ENCODE data around the gene PRICKLE2. TPM values are rescaled to one million over a fixed set of nuclear protein-coding genes. Genes with fewer than 3 reads are reported as not detected.

Gene PRICKLE2
- total RNA-seq, 1 donor from 2014 or later, result 10.8 TPM

DNA sequence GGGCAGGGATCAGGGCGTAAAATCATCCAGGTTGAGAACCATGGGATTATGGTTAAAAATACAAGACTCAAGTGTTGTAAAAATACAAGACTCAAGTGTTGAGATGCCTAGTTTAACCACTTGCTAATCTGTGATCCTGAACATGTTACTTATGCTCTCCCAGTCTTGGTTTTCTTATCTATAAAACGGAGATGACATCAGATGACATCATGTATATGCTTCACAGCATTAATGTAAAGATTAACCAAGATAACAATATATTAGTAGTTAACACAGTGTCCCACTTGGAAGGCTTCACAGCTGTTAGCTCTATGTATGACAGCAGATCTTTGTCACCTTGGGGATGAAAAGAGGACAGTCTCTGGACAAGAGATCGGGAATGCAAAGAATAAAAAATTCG is 96.2 kb downstream of the PRICKLE2 start:
- TF ChIP-seq, protein P1, sequence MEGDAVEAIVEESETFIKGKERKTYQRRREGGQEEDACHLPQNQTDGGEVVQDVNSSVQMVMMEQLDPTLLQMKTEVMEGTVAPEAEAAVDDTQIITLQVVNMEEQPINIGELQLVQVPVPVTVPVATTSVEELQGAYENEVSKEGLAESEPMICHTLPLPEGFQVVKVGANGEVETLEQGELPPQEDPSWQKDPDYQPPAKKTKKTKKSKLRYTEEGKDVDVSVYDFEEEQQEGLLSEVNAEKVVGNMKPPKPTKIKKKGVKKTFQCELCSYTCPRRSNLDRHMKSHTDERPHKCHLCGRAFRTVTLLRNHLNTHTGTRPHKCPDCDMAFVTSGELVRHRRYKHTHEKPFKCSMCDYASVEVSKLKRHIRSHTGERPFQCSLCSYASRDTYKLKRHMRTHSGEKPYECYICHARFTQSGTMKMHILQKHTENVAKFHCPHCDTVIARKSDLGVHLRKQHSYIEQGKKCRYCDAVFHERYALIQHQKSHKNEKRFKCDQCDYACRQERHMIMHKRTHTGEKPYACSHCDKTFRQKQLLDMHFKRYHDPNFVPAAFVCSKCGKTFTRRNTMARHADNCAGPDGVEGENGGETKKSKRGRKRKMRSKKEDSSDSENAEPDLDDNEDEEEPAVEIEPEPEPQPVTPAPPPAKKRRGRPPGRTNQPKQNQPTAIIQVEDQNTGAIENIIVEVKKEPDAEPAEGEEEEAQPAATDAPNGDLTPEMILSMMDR (IDR thresholded peaks at IDR 0.05; ENCODE audit: insufficient read depth, low read length, poor library complexity, severe bottlenecking), result no peak
- DNase-seq (ENCODE audit: low read depth), result no peak
- Histone ChIP-seq H3K27me3 (ENCODE audit: control insufficient read depth, insufficient read depth, low read length) (no peaks in the 10 kb centered on the region), H3K4me3 (ENCODE audit: low read depth, low read length) (no peak overlapping the region), H3K36me3 (ENCODE audit: control insufficient read depth, insufficient read depth, low read length) (peaks cover 1% of the 10 kb centered on the region)

DNA sequence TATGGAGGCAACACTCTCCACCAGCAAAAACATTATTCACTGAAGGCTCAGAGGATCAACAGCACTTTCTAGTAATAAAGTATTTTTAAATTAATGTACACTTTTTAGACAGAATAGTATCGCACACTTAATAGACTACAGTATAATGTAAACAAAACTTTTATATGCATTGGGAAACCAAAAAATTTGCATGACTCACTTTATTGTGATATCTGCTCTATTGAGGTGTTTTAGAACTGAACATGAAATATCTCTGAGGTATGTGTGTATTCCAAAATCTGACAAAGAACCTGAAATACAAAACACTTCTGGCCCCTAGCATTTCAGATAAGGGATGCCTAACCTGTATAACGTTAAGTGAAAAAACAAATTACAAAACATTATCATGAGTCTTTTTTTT is 99.7 kb downstream of the PRICKLE2 start:
- H3K36me3 ChIP-seq (ENCODE audit: control insufficient read depth, insufficient read depth, low read length), result peaks cover 1% of the 10 kb centered on the region
- no peaks in the 10 kb centered on the region for H3K27me3 ChIP-seq (ENCODE audit: control insufficient read depth, insufficient read depth, low read length)
- H3K4me3 ChIP-seq (ENCODE audit: low read depth, low read length), result no peak overlapping the region
- TF ChIP-seq, protein P1 (IDR thresholded peaks at IDR 0.05; ENCODE audit: insufficient read depth, low read length, poor library complexity, severe bottlenecking), result no peak
- no peak for DNase-seq (ENCODE audit: low read depth)

DNA sequence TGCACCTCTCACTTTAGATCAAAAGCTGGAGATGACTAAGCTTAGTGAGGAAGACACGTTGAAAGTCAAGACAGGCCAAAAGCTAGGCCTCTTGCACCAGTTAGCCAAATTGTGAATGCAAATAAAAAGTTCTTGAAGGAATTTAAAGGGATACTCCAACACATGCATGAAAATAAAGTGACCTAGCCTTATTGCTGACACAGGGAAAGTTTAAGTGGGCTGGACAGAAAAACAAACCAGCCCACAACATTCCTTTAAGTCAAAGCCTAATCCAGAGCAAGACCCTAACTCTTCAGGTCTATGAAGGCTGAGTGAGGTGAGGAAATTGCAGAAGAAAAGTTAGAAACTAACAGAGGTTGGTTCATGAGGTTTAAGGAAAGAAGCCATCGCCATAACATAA is 101.3 kb downstream of the PRICKLE2 start:
- H3K36me3 ChIP-seq (ENCODE audit: control insufficient read depth, insufficient read depth, low read length), result peaks cover 3% of the 10 kb centered on the region
- no peaks in the 10 kb centered on the region for H3K27me3 ChIP-seq (ENCODE audit: control insufficient read depth, insufficient read depth, low read length)

DNA sequence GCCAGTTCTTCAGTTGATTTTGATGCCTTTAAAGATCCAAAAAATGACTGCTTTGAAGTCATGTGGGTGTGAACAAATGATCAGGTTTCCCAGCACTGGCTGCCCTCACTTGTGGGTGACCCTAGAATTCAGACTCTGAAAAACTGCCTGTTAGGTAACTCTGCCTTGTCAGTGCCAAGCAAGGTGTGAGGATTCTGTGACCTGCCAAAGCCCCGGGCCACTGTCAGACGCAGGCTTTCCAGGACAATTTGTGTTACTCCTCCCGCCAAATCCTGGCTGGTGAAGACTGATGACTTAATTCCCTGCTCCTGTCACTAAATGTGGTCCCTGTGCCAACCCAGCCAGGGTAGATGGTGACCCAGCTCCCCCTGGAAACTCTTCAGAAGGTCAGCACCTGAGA is 102.8 kb downstream of the PRICKLE2 start:
- H3K4me3 ChIP-seq (ENCODE audit: low read depth, low read length), result no peak overlapping the region
- TF ChIP-seq, protein P1 (IDR thresholded peaks at IDR 0.05; ENCODE audit: insufficient read depth, low read length, poor library complexity, severe bottlenecking), result no peak
- H3K27me3 ChIP-seq (ENCODE audit: control insufficient read depth, insufficient read depth, low read length), result no peaks in the 10 kb centered on the region
- peaks cover 1% of the 10 kb centered on the region for H3K36me3 ChIP-seq (ENCODE audit: control insufficient read depth, insufficient read depth, low read length)
- DNase-seq (ENCODE audit: low read depth), result no peak

More for the DNA sequence above, 101.3 kb downstream of the PRICKLE2 start:
- no peak for DNase-seq (ENCODE audit: low read depth)
- no peak overlapping the region for H3K4me3 ChIP-seq (ENCODE audit: low read depth, low read length)
- TF ChIP-seq, protein P1 (IDR thresholded peaks at IDR 0.05; ENCODE audit: insufficient read depth, low read length, poor library complexity, severe bottlenecking), result no peak

DNA sequence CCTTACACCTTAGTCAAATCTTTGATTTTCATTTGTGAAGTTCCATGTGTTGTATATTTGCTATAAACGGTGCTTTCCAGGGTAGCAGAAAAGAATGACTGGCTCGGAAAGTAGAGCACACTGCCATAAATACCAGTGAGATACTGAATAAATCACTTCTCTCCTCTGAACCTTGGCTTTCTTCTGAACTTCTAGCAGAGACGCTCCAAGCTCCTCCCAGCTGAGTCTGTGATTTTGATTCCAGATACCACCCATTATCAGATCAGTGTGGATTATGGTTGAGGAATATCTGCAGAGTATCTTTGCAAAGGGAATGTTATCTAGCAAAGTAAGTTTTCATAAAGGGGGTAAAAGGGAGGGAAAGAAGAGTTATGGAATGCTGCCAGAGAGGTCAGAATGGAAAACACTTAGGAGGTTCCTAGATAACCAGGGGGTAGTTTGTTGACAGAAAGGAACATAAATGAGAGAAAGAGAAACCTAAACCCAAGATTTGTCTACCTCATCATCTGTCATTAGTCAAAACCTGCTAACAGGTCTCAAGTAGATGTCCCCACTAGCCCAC is 103.4 kb downstream of the PRICKLE2 start:
- TF ChIP-seq, protein P1 (IDR thresholded peaks at IDR 0.05; ENCODE audit: insufficient read depth, low read length, poor library complexity, severe bottlenecking), result no peak
- Histone ChIP-seq H3K4me3 (ENCODE audit: low read depth, low read length) (no peak overlapping the region), H3K27me3 (ENCODE audit: control insufficient read depth, insufficient read depth, low read length) (no peaks in the 10 kb centered on the region), H3K36me3 (ENCODE audit: control insufficient read depth, insufficient read depth, low read length) (peaks cover 1% of the 10 kb centered on the region)
- no peak for DNase-seq (ENCODE audit: low read depth)

DNA sequence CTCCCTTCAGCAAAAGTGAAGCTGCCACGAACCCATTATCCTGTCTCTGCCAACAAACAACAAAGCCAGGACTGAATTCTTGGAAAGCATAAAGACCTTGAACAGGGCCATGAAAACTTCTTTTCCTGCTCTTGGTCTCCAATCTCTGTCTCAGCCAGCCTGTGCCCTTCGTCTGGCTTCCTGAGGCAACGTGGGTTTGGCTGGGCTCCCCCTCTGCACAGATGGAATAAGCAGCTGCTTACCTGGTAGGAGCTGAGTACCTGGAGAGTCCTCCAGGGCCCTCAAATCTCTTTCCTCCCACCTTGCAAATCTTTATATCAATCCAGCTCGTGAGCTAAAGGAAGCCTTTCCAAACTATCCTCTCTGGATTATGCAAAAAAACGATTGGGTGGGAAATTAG is 104.4 kb downstream of the PRICKLE2 start:
- Histone ChIP-seq H3K4me3 (ENCODE audit: low read depth, low read length) (no peak overlapping the region), H3K27me3 (ENCODE audit: control insufficient read depth, insufficient read depth, low read length) (no peaks in the 10 kb centered on the region), H3K36me3 (ENCODE audit: control insufficient read depth, insufficient read depth, low read length) (peaks cover 1% of the 10 kb centered on the region)
- TF ChIP-seq, protein P1 (IDR thresholded peaks at IDR 0.05; ENCODE audit: insufficient read depth, low read length, poor library complexity, severe bottlenecking), result no peak
- no peak for DNase-seq (ENCODE audit: low read depth)

Data from kidney epithelial cell (primary cell).